HG03159 (cell line): ENCODE results near the gene ZNF587B.
"Not testable (repeated sequence)": the region's sequence is repeated elsewhere in the genome, so short reads cannot be mapped to it uniquely, and the experiment has no call there.

Source experiments
- ATAC-seq: cut with Tn5 transposase; IDR thresholded peaks from one replicate; pipeline ENCODE4 v1.9.1; 2021; ENCODE audit warnings: mild to moderate bottlenecking, moderate library complexity; ENCODE audit not compliant: unreplicated experiment

The ZNF587B gene

GRCh38 chr19:57830071-57830602 lies at the start of gene ZNF587B:
TSS of gene ZNF587B (plus strand) at chr19:57830299. CDS start at chr19:57830529, 230 bp downstream.
- ATAC-seq = no peak

- no peak for ATAC-seq
Observed at GRCh38 chr19:57786286-57786685, 43.8 kb upstream of the ZNF587B start.

GRCh38 chr19:57786906-57787305 lies 43.2 kb upstream of the ZNF587B start:
- no peak for ATAC-seq

GRCh38 chr19:57788114-57788692 lies 41.9 kb upstream of the ZNF587B start:
- no peak for ATAC-seq

GRCh38 chr19:57789288-57789687 lies 40.8 kb upstream of the ZNF587B start:
- ATAC-seq = no peak

- ATAC-seq = not testable (repeated sequence)
Observed at GRCh38 chr19:57796580-57796979, 33.5 kb upstream of the ZNF587B start.

GRCh38 chr19:57800696-57801095 lies 29.4 kb upstream of the ZNF587B start:
- ATAC-seq = no peak

GRCh38 chr19:57802269-57802668 lies 27.8 kb upstream of the ZNF587B start:
- no peak for ATAC-seq

- no peak for ATAC-seq
Observed at GRCh38 chr19:57803265-57803593, 26.9 kb upstream of the ZNF587B start.

GRCh38 chr19:57803594-57804325 lies 26.3 kb upstream of the ZNF587B start:
- ATAC-seq = no peak

GRCh38 chr19:57807541-57807940 lies 22.6 kb upstream of the ZNF587B start:
- no peak for ATAC-seq

GRCh38 chr19:57810410-57811295 lies 19.4 kb upstream of the ZNF587B start:
- not testable (repeated sequence) for ATAC-seq

- ATAC-seq = no peak
Observed at GRCh38 chr19:57812226-57812625, 17.9 kb upstream of the ZNF587B start.

GRCh38 chr19:57812975-57813820 lies 16.9 kb upstream of the ZNF587B start:
- ATAC-seq = not testable (repeated sequence)

GRCh38 chr19:57813919-57814504 lies 16.1 kb upstream of the ZNF587B start:
- no peak for ATAC-seq

- ATAC-seq = peak; percentile 76
Observed at GRCh38 chr19:57814505-57815246, 15.4 kb upstream of the ZNF587B start, which contains the start of gene ZNF552. TSS of gene ZNF552 (minus strand) at chr19:57814913. CDS start at chr19:57814743, 170 bp downstream.

- ATAC-seq = no peak
Observed at GRCh38 chr19:57815247-57816075, 14.6 kb upstream of the ZNF587B start.

- ATAC-seq = no peak
Observed at GRCh38 chr19:57816652-57817051, 13.4 kb upstream of the ZNF587B start.
